SHP77 treated with DMSO at 0.1 percent for 48 hours (cell line): ENCODE results near the gene FCN1.
"Not testable (repeated sequence)": the region's sequence is repeated elsewhere in the genome, so short reads cannot be mapped to it uniquely, and the experiment has no call there.

Experiments
- DNase-seq: peaks from one replicate; lab custom pipeline; 2025; lab: John Stamatoyannopoulos, UW

The FCN1 gene

DNA sequence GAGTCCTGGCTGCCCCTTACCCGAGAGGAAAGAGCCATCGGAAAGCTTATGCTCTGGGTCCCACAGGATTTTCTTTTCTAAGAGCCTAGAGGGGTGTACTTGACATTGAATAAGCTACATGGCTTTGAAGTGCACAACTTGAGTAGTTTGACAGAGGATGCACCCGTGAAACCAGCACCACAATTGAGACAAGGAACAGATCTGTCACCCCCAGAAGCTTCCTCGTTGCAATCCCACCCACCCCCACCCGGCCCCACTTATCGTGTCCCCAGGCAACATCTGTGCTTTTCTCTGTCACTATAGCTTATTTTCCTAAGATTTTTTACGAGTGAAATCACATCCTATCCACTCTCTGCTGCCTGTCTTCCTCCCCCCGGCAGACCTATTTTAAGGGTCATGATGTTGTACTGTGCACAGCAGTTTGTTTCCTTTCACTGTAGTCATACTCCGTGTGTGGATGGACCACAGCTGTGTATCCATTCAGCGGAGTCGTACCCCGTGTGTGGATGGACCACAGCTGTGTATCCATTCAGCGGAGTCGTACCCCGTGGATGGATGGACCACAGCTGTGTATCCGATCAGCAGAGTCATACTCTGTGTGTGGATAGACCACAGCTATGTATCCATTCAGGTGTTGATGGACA, 45.9 kb downstream of the FCN1 start:
- no peak for DNase-seq

- no peak for DNase-seq
Measured at GRCh38 chr9:134870746-134871662, 46.7 kb downstream of the FCN1 start.

GRCh38 chr9:134870301-134870694, 47.4 kb downstream of the FCN1 start:
- no peak for DNase-seq

DNA sequence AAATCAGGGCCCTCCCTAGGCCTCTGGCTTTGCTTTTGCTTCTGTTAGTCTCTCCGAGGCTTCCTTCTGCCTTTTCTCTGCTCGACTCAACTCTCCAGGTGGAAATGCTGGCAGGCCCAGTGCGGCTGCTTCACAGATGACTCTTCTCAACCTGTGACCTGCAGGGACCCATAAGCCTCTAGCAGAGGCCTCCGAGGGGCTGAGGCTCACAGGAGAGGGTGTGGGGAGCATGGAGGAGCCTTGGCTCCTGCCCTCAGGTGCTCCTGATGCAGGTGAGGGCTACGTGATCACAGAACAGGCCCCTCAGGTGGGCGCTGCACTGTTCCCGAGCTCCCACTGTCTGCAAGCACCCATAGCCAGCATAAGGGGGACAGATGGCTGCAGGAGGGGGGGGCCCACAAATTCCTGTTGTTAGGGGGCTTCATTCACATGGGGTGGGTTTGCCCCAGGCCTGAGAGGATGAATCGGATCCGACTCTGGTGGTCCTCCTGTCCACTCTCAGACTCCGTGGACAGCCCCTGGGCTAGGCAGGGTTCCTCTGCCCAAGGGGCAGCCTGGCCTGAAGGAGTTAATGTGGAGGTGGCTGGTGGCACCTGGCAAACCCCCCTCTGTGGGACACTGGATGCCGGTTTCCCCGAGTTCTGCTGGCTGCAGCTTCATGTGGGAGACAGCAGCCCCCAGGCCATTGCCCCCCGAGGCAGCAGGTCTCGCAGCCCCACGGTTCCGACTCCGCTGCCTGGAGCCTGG, 48.0 kb downstream of the FCN1 start:
- no peak for DNase-seq

GRCh38 chr9:134868751-134869553, 48.8 kb downstream of the FCN1 start:
- no peak for DNase-seq

DNA sequence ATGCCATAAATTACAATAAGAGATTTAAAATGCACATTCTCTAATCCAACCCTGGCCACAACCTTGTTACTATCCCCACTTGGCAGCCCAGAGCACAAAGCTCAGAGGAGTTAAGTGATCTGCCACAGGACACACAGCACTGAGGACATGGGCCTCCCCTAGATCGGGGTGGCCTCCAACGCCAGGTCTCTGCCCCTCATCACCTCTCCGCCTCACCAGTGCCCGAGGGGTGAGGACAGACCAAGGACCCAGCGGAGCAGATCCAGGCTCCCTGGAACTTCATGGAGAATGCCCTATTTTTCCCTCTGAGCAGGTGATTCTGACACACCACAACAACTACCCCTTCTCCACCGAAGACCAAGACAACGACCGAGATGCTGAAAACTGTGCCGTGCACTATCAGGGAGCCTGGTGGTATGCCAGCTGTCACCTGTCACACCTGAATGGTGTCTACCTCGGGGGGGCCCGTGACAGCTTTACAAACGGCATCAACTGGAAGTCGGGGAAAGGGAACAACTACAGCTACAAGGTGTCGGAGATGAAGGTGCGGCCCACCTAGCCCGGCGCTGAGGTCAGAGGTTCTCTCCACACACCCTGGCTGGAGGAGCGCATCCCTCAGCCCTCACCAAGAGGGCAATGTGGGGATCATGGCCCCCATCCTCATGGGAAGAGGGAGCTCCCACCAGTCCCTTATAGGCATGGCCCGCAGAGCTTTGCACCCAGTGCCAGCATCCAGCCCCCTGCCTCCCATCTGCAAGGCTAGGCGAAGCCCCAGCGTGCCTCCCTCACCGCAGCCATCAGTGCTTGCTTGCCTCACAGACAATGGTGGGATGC, 49.6 kb downstream of the FCN1 start:
- no peak for DNase-seq

DNA sequence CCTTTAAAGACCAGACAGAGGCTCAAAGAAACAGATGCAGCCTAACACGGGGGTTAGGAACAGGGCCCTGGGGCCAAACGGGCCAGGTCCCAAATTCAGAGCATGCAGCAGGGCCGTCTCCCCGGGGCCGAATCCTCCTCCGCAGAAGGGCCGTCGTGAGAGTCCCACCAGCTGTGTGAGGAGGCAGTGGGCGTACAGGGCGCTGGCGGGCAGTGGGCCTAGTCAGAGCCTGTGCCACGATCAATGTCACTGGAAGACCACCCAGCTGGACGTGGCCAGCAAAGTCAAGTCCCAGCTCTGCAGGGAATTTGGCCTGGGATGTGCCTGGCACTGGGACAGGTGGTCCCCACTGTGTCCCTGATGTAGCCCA, 52.9 kb downstream of the FCN1 start:
- DNase-seq: no peak

DNA sequence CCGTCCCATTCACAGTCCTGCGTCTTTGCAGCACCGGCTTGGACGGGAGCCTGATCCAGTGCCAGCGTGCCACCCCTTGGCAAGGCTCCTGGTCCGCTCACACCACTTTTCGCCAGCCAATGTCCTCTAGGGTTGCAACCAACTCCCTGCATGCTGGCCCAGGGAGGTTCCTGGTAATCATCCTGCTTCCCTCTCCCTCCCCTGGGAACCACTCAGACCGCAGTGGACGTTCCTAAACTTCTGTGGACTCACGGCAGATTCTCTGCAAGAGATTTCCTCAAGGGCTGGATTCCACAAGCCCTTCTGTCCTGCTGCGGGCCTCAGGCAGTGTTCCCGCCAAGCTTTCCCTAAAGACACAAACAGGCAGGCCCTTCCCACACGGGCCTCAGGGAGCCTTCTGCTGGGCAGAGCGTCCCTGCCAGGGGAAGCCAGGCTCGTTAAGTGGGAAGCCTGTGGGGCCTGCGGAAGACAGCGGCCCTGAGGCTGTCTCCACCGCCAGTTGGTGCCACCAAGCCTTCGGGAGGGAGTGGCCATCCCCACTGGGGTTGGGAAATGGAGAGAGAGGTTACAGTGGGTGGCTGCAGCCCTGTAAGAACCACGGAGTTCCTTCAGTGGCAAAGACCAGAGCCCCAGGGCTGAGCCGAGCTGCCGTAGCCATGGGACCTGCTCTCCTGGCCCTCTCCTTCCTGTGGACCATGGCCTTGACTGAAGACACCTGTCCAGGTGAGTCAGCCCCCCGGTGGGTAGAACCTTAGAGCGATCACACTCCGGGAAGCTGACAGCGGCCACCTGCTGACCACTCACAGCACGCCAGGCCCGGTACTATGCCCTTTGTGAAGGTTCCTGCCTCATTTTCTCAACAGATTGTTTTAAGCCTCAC, 53.5 kb downstream of the FCN1 start:
- no peak for DNase-seq

- DNase-seq: no peak
Measured at GRCh38 chr9:134863306-134863902, 54.3 kb downstream of the FCN1 start.

- DNase-seq: no peak
Measured at GRCh38 chr9:134861595-134862334, 55.9 kb downstream of the FCN1 start.

- no peak for DNase-seq
Measured at GRCh38 chr9:134860510-134860909, 57.2 kb downstream of the FCN1 start.

DNA sequence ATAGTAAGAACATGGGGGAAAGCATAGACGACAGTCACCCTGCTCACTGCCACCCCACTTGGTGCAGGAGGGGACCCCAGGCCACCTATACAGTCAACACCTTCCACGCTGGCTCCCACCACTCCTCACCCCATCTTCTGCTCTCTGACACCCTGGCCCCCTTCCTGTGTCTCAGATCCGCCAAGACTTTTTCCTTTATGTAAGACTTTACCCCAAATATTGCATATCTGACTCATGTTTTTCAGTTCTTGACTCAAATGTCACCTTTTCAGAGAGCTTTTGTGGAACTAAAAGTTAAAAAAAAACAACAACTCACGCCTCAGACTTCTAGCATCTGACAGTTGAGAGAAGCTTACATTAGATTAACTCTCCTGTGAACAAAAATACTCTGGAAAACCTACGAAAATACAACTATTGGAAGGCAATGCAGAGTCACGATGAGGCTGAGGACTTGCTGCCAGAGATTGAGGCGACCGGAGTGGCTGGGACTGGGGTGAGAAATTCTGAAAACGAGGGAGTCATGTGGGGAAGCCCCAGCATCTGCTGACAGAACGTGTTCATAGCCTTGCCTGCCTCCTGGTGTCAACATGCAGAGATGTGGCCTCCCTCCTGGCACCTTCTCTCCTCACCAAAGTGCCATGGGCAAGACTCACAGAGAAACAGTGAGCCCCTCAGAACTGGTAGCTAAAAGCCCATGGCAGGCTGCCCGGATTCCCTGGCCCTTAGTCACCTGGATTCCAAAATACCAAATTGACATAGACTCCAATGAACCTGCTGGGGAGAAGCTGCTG, 59.5 kb downstream of the FCN1 start:
- DNase-seq: no peak

DNA sequence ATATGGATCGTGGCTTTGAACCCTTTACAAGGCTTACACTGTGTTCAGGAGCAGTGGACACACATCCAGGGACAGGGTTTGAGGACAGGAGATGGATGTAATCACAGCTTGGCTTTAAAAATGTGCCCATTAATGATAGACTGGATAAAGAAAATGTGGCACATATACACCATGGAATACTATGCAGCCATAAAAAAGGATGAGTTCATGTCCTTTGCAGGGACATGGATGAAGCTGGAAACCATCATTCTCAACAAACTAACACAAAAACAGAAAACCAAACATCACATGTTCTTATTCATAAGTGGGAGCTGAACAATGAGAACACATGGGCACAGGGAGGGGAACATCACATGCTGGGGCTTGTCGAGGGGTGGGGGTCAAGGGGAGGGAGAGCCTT, 60.3 kb downstream of the FCN1 start:
- DNase-seq: not testable (repeated sequence)

- DNase-seq: no peak
Measured at GRCh38 chr9:134855900-134856377, 61.8 kb downstream of the FCN1 start.
